Pancreas (tissue), 10 donors: ENCODE results near the gene FOXD4L5. TPM values are rescaled to one million over a fixed set of nuclear protein-coding genes. Genes with fewer than 3 reads are reported as not detected.
"Not testable (repeated sequence)": the region's sequence is repeated elsewhere in the genome, so short reads cannot be mapped to it uniquely, and the experiment has no call there.

Experiments
- ATAC-seq, 4 donors: fragments of 200-7000 bp; cut with Tn5 transposase; one replicate each; pipeline versions ENCODE4 v1.8.0 to v1.9.1; 2020; ENCODE audit warnings: mild to moderate bottlenecking in 4 of 4, moderate library complexity in 4 of 4
- DNase-seq, 6 donors: peaks; one replicate each; pipeline ENCODE4 v3.0.0-alpha.2; 2020
- FAIRE-seq: peaks from 2 replicates; lab custom pipeline; 2012; peaks lifted over from hg19 to GRCh38; lab: Jason Lieb, UNC
- H3K27ac ChIP-seq, 4 donors: fragments of 200-600 bp; sonication (generic); 1 replicate in 3 of 4; 2 replicates in 1 of 4; pipeline versions ENCODE4 v1.5.0 to v1.8.0; 2020
- H3K27me3 ChIP-seq, 4 donors: fragments of 200-600 bp; one replicate each; pipeline ENCODE4 v1.8.0; 2021
- H3K36me3 ChIP-seq, 3 donors: fragments of 200-600 bp; sonication (generic) in 1 of 3; one replicate each; pipeline versions ENCODE4 v1.5.0 to v1.8.0; 2020 to 2021
- H3K4me1 ChIP-seq, 3 donors: fragments of 200-600 bp; one replicate each; pipeline ENCODE4 v1.8.0; 2021
- H3K4me3 ChIP-seq, 4 donors: fragments of 200-600 bp; sonication (generic) in 2 of 4; one replicate each; pipeline versions ENCODE4 v1.5.0 to v1.8.0; 2020 to 2021
- H3K9me3 ChIP-seq, 4 donors: fragments of 200-600 bp; one replicate each; pipeline ENCODE4 v1.8.0; 2021
- WGBS, 2 donors: extraction: QIAGEN DNeasy Blood & Tissue Kit; methylation state at CpG; one replicate each; pipeline ENCODE4 v1.1.7; 2013; 5-methylcytosine and 5-hydroxymethylcytosine counted together
- intact Hi-C, 3 donors: fragments of 100-400 bp; cut with DNase I; formaldehyde crosslinking; loops; one replicate each; pipeline versions ENCODE4 v1.11.1 to v1.14.2; 2022
- polyA plus RNA-seq, 2 donors: library from polyadenylated mRNA; stranded (reverse); fragments of 200-250 nt; gene quantifications; one replicate each; pipeline ENCODE4 v1.2.3, GENCODE V29; 2013
- total RNA-seq, 6 donors: library from RNA; stranded (reverse); fragmentation: NEBNext Ultra II Directional in 4 of 6; extraction: Animal tissue kit (Norgen Biotek cat#: 25700) in 4 of 6; gene quantifications; one replicate each; pipeline versions ENCODE4 v1.2.1 to v1.2.4, GENCODE V29; 2021 to 2023
- donor health status: healthy with polysubstance abuse.
- donor health status: DM: no; HTN: no; CAD: no; lungs with moderate emphysema.
- donor health status: DM: no; HTN: no; CAD: no.
- donor health status: control.
- donor health status: control.
- donor health status: Bipolar disorder and iron deficiency.
- donor health status: DM: yes; HTN: yes; CAD: no.
- donor health status: DM: no; HTN: no; CAD: no.
- donor health status: DM: no; HTN: no; CAD: no.
- donor health status: DM: yes; HTN: yes; CAD: no.

FOXD4L5 gene
- total RNA-seq, result under 1 TPM; 0.12 to 0.32 (median 0.14) TPM
- polyA plus RNA-seq, result under 1 TPM in 1 of 2 donors, not detected in 1; 0.04 TPM

DNA sequence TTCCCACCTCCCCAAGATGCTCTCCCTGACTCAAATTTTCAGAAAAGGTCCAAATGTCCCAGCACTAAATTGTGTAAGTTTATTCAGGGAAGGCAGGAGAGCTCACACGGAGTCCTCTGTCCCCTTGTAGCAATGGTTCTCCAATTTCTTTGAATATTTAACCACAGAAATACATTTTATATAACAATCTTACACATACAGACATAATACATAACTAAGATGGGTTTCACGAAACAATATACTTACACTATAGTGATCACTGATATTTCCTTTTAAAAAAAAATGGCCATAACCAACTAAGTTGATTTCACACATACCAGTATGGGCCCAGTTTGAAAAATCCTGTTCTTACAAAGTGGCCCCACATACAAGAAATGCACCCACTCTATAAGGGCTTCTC lies at the start of gene FOXD4L5:
FOXD4L5 (minus strand) TSS at position 101 of the 400 bp plus-strand sequence. CDS start 832 bp downstream, outside the sequence.
- FAIRE-seq, H3K9me3 ChIP-seq, DNase-seq, H3K4me1 ChIP-seq, H3K36me3 ChIP-seq, H3K27ac ChIP-seq, H3K4me3 ChIP-seq, H3K27me3 ChIP-seq, intact Hi-C loops, ATAC-seq: not testable (repeated sequence)
- 83 to 100% methylated on average over 1 of the region's 2 CpGs for WGBS, 2 donors

DNA sequence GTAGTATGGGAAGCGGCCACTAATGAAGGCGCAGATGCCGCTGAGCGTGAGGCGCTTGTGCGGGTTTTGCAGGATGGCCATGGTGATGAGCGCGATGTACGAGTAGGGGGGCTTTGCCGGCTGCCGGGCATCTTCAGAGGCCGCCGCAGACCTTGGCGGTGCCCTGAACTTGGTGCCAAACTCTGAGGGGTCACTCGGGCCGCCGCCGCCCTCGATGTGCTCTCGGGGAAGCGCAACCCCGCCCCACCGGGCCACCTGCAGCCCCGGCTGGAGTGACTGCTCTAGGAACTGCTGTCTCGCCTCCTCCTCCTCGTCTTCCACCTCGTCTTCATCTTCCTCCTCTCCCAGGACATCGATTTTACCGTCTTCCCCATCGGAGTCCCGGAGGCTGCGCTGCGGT lies 1.1 kb downstream of the FOXD4L5 start:
- H3K9me3 ChIP-seq, H3K27ac ChIP-seq, ATAC-seq, H3K27me3 ChIP-seq, H3K36me3 ChIP-seq, H3K4me1 ChIP-seq, intact Hi-C loops, H3K4me3 ChIP-seq, FAIRE-seq: not testable (repeated sequence)
- DNase-seq, result peak in 3 of 6 donors; percentile 1 to 37 (median 29)
- WGBS, 2 donors, result 25% methylated on average over 13 of the region's 33 CpGs; no CpG with 5 or more reads in 1 of the 2 donors

DNA sequence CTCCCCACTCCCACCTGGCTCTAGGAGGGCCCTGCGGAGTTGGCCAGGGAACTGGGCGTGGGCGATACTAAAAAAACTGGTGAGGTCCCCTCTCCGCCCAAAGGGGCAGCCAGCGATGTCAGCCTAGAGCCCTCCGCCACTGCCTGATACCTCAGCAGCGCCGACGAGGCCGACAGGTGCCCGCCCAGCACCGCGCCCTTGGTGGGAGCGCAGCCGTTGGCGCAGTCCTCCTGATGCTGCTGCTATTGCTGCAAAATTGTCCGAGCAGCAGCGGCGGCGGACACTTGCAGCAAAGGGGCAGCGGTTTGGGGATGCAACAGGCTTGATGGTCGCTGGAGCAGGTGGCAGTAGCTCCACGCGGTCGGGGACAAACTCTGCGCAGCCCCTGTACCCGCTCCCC lies 2.0 kb downstream of the FOXD4L5 start:
- H3K4me1 ChIP-seq, H3K9me3 ChIP-seq, DNase-seq, H3K4me3 ChIP-seq, FAIRE-seq, H3K36me3 ChIP-seq, intact Hi-C loops, H3K27ac ChIP-seq, H3K27me3 ChIP-seq, ATAC-seq: not testable (repeated sequence)
- whole genome bisulfite sequencing, 2 donors, result no CpG with 5 or more reads among the region's 27 CpGs
